Stimulated activated CD8-positive, alpha-beta memory T cell treated with anti-CD3 and anti-CD28 coated beads, Interleukin-12 subunit alpha, Interleukin-12 subunit beta, amount 100 ng/mL, for 24 hours (primary cell): Measurements from ENCODE around the gene VPS37B.
"Not testable (repeated sequence)": the region's sequence is repeated elsewhere in the genome, so short reads cannot be mapped to it uniquely, and the experiment has no call there.

ENCODE experiments used
- DNase-seq: peaks from one replicate; pipeline ENCODE4 v3.0.0-alpha.2; 2020; ENCODE audit errors: extremely low read depth

VPS37B gene

DNA sequence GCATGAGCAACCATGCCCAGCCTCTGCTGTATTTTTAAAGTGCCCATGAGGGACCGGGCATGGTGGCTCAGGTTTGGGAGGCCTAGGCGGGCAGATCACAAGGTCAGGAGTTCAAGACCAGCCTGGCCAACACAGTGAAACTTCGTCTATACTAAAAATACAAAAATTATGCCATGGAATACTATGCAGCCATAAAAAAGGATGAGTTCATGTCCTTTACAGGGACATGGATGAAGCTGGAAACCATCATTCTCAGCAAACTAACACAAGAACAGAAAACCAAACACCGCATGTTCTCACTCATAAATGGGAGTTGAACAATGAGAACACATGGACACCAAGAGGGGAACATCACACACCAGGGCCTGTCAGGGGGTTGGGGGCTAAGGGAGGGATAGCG lies 9.3 kb upstream of the VPS37B start:
- not testable (repeated sequence) for DNase-seq

DNA sequence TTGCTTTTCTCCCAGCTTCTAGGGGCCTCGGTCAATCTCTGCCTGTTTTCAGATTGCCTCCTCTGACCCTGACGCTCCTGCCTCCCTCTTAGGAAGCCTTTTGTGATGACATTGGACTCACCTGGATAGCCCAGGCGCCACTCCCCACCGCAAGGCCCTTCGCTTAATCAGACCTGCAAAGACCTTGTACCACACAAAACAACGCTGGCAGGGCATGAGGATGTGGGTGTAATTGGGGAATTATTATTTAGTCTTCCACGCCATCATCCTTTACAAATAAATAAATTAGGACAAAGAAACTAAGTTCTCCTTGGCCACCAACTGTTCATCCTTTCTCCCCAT lies 7.7 kb upstream of the VPS37B start:
- no peak for DNase-seq

DNA sequence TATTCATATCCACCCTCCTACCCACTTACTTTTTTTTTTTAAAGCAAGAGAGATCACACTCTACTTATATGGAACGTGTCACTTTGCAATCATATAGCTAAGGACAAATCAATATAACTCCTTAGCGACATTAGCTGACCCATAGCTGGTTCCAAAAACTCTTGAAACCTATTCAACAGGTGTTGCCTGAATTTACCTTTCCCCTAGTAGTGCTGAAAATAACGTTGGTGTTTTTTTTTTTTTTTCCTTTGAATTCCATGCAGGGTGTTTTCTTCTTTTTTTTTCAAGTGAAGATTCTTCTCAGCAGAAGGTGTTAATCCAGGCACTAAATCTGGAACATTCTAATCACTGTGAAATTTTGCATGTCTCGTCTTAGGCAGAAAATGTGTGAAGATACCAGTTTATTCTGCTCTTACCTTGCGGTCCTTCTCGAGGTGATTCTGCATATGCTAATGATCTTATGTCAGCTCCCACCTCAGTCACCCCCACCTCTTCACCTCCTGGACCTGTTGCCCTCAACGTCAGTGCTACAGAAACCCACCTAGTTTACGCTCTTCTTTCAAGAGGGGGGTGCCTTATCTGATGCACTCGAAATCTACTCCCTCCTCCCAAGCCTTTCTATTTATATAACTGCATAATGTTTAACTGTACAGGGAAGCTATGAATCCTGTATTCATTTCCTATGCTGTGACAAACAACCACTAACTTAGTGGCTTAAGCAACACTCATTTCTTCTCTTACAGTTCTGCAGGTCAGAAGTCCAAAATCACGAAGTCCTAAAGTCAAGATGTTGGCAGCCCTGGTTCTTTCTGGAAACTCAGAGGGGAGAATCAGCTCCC lies 7.1 kb upstream of the VPS37B start:
- DNase-seq = no peak

DNA sequence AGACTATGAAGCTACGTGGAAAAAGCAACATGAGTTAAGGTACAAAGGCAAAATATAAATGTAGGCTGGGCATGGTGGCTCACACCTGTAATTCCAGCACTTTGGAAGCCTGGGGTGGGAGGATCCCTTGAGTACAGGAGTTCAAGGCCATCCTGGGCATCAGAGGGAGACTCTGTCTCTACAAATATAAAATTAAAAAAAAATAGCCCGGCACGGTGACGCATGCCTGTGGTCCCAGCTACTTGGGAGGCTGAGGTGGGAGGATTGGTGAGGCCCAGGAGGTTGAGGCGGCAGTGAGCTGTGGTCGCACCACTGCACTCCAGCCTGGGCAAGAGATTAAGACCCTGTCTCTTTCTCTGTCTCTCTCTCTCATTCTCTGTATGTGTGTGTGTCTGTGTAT lies 4.0 kb upstream of the VPS37B start:
- no peak for DNase-seq

DNA sequence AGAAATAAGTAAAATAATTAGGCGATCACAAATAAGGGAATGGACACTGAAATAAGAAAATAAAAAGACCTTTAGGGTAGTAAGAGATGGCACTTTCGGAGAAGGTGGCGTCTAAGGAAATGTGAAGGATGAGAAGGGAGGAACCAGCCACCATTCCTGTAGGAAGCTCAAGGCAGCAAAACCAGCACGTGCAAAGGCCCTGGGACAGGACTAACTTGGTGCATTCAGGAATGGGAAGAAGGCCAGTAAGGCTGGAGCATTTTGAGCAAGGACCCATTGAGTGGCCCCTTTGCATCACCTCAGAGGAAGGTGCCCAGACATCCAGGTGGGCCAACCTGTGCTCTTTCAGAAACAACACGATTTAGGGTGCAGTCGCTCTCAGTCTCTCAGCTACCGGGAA lies 738 bp upstream of the VPS37B start:
- no peak for DNase-seq

DNA sequence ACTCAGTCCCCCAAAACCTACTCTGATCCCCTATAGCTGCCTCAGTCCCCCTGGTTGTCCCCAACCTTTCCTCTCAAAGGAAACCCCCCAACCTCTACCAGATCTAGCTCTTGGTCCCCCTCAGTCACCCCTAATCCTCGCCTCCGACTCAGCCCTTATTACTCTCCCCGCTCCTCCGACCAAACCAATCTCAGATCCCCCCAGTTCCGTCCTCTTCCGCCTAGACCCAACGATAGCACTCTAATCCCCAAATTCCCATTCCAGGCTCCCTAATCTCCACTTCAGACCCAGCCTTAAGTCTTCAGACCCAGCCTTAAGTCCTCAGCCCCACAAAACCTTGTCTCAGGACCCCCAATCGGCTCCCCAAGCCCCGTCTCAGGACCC lies 612 bp downstream of the VPS37B start:
- no peak for DNase-seq

DNA sequence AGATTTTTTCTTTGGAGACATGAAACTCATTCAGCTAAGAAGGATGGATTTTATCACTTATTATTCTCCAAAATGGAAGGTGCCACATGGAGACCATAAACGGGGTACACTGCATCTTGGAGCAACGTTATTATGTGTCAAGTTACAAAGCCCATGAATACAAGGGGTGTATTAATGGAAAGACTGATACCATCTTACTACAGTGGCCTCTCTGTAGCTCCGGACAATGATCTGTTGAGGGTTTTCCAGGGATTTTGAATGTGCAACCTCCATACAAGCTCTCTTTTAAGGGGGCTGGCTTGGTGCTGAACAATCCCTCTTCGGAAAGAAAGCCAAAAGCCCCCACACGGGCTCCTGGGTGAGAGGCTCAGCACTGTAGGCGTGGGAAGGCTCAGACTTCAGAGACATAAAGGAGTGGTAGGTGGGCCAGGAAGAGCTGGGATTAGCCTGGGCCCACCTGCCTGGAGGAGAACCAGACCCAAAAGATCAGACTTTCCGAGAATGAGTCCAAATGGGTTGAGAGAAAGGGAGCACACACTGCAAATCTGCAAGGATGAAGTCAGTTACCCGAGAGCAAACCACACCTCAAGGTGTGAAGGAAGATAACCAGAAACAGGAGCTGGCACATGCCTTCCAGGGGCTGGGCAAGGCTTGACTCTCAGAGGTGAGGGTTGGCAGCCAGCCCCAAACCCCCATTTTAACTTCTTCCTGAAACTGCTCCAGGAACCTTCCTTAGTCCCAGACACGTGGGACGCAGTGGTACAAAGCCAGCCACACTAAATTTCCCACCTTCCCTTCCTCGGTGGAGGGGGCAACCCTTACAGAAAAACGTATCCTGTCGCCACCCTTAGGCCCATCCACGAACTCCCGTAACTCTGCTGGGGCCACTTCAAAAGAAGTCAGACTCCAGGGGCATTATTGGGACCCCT lies 1.5 kb downstream of the VPS37B start:
- no peak for DNase-seq

DNA sequence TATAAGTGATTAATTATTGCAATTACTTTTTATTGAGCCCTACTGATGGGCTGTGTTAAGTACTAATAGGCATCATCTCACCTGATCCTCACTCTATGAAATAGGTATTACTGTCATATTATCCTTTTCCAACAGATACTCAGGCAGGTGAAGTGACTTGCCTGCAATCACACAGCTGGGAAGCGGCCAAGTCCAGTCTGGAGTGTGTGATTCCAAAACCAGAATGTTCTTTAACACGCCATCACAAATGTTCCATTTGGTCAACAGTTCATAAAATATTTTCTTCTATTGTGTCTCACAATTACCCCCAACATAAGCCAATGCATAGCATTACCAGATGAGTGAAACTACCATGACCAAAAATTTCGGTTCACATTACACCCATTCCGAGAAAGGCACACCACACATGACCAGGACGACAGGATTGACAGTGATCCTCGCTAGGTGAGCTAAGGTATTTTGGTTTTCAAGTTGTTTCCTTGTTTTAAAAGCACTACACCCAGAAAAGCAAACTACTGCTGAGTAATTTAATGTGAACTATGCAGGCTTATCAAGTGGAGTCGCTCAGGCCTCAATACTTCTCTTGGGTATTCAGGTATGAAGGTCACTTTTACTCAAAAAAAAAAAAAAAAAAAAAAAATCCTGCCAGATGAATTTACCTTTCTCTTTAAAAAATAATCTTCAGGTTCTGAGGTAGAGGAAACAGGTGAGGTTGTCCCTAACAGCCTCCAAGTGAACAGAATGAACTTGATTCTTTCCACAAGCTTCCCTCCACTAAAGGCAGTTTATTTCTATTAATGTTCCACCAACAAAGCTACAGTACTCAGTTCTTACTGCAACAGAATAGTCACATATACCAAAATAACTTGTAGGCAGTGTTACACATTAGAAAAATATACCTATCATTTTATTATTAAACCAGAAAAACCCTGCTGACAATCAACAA lies 2.4 kb downstream of the VPS37B start:
- DNase-seq = no peak

DNA sequence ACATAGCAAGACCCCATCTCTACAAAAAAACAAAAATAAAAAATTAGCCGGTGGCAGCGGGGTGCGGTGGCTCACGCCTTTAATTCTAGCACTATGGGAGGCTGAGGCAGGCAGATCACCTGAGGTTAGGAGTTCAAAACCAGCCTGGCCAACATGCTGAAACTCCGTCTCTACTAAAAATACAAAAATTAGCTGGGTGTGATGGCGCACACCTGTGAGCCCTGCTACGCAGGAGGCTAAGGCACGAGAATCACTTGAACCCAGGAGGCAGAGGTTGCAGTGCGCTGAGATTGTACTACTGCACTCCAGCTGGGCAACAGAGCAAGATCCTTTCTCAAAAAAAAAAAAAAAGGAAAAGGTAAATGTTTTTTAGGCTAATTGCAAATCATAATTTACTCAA lies 3.2 kb downstream of the VPS37B start:
- not testable (repeated sequence) for DNase-seq

DNA sequence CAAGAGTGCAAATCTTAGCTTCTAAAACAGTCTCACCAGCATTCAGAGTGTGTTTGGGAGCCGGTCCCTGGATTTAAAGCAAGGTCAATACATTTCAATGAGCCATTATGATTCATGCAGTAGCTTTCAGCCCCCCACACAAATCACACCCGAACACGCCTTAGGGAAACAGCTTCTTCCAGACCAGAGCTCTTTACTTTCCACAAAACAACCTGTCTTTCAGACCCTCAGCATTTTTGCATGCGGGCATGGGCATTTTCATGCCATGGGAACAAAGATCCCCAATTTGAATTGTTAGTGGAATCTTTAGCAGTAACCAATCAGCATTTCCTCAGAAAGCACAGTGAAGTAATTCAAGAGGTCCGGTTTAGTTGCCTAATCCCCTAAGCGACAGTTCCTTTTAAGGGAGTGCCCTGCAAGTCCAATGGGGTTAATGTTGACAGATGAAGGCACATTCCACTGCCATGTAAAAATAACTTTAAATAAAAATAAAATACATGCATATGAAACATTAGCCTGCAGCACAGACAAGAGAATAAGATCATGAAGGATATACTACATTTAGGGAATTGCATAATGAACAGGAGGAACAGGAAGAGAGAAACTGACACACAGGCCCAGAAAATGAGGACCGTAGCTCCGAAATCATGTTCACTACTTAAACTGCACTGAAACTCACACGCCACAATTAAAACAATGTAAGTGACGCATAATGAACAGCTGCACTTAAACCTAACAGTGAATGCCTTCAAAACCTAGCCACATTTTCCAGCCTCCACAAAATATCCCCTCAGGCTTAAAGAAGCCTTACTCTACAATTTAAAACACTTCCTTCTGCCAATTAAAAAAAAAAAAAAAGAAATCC lies 4.0 kb downstream of the VPS37B start:
- no peak for DNase-seq

DNA sequence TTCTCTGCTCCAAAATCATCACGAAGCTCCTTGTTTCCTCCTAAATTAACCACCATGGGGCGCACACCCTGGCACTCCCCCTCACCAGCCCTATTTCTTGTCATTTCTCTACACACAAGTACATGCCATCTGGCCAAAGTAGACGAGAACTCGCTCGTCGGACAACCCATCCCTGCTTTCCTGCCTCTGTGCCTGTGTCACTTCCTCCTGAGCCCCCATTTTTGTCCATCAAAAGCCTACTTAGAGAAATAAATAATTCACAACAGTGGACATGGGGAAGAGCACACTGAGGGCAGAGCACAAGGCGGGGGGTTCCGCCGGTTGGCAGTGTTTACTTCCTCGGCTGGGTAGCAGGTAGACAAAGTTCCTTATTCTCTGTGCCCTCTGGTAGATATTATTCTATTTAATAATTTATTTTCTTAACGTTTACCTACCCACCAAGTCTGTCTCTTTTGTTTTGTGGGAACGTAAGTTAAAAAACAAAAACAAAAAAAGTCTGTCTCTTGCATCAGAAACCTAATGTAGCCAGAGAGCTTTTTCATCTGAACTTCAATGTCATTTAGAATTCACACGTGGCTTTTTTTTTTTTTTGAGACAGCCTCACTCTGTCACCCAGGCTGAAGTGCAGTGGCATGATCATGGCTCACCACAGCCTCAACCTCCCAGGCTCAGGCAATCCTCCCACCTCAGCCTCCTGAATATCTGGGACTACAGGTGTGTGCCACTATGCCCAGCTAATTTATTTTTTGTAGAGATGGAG lies 6.0 kb downstream of the VPS37B start:
- no peak for DNase-seq

DNA sequence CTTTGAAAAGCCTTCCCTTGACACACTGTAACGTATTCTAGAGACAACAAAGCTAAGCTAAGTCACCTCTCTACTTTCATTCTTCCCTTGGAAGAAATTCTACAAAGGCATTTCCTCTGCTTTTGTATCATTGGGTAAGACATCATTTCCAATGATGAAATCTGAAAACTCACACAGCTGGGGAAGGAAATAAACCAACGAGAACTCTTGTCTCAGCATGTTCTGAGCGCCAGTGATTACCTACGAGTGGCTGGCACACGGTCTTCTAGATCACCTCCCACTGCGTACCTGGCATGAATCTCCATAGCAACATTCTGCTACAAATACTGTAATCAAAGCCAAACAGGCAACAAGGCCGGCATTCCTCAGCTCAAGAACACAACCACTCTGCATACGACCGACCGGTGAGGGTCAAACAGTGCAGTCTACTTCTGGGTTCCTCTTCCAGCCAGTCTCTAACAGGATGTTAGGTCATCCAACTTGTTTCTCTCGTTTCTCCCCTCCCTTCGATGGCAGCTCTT lies 7.6 kb downstream of the VPS37B start:
- DNase-seq = no peak

DNA sequence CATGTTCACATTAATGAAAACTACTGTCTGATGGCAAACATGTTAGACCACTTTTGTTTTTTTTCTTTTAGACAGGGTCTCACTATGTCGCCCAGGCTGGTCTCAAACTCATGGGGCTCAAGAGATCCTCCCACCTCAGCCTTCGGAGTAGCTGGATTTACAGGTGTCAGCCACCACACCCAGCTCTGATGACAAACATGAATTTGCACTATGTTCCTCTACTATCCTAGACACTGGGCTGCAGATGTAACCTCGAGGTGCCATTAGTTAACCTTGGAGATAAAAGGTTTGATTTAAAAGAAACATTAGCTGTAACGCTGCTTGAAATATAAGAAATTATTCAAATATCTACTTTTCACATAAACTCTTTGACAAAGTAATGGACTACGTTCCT lies 8.1 kb downstream of the VPS37B start:
- no peak for DNase-seq

DNA sequence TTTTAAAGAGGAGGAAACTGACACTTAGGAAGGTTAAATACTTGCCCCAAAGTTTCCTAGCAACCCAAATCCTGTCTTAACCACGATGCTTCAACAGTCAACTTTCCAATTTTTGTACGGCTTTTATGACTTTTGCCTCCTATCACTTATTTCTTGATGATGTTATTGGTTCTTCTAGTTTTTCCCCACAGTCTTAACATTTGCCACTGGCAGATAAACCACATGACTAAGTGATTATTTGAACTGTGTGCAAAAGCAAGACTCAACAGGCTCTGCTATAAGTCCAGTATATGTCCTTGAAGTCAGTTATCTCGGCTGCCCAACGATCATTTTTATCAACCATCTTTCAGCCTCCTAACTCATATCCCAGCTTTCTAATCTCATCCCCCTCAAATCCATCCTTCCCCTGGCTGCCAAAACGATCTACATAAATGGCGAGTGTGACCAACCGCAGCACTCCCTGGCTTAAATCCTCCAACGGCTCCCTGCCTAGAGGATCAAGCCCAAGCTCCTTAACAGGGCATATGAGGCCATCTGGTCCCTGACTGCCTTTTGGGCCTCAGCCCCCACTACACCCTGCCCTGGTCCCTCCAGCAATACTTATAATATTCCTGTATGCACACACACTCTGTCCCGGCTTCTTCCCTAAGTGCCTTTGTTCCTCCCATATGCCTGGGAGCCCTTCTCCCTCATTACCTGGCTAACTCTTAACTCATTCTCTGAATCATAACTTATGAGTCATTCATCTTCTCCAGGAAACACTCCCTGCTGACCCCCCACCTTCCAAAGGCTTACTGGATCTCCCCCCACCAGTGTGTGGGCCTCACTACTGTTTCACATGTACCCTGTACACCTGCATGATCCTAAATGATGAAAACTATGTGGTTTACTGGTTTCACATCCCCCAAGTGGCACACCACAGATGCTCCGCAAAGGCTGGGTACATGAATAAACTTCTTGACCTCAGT lies 8.8 kb downstream of the VPS37B start:
- no peak for DNase-seq

DNA sequence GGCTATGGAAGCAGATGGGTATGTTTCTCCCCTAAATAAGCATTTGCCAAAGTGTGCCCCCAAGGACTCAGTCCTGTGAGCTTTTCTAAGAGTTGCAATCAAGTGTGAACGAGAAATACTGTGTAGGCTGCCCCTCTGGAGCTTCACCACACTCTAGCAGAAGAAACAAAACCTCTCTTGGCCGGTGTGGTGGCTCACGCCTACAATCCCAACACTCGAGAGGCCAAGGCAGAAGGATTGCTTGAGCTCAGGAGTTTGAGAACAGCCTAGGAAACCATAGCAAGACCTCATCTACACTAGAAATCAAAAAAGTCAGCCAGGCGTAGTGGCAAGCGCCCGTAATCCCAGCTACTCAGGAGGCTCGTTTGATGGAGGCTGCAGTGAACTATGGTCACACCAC lies 9.8 kb downstream of the VPS37B start:
- DNase-seq = no peak

DNA sequence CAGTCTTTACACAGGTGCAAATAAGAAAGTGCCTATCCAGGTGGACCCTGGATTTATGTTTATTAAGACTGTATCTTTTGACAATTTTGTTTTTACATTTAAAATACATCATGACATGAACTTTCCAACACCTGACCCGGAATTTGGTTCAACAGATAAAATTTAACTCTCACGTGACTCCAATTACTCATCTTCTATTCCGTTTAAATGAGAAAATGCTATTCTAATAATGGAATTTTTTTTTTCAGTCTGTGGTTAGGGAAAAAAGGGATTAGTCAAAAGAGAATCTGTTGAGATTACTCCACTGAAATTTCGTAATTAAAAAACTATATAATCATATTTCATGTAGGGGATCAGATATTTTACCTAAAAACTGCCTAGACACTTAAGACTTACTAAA lies 11.1 kb downstream of the VPS37B start:
- no peak for DNase-seq

DNA sequence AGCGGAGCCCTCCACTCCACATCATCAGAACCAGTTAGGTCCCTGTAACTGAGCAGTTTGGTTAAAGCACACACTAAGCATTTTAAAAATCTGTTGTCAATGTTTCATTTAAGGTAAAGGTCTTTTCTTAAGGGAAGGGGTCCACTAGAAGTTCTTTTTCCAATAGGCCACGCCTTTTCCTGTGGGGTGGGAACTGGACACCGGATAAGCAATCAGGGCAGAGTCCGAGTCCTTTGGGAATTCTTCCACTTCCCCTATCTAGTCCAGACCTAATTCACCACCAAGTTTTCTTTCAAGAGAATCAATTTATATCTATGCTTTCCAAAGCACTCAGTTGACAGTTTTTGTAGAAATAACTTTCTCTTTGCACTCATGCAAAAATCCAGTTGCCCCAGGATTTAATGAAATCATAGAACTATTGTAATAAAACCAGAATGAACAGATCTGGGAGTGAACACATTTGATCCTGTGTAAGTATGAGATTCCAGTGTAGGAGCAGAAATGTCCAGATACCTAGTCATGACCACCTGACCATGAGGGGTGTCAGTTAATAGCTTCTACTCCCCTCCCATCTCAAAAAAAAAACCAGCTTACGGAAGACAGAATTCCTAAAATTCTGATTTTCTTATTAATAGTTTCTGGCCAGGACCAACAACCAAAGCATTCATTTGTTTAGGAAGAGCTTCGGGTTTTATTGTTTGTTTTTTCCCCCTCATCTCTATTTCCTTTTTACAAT lies 11.7 kb downstream of the VPS37B start:
- no peak for DNase-seq

DNA sequence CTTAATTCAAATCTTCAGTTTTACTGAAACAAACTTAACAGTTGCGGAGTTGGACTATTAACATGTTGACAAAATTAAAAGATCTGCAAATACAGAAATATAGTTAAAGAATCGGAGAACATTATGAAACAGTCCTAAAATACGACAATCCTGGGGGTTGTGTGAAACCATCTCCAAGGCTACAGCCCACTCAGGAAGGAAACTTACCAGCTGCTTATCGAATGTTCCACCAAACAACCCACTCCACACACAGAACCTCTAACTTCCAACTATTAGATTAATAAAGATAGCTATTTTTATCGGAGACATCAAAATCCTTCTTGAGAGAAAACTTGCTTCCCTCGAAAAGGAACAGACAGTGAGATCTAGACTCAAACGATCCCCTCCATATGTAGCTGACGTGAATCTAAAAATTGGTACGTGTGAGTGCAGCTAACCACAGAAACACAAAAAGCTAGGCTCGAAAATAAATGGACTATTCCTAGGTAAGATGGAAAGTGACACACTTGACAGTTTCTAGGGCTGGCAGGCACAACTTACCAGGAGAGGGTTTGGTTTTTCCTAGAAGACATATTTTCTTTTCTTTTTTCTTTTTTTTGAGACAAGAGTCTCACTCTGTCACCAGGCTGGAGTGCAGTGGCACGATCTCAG lies 12.9 kb downstream of the VPS37B start:
- DNase-seq = no peak
